Right ventricle myocardium superior (tissue), 1 donor: ENCODE measurements around the gene DDX39A. TPM values are rescaled to one million over a fixed set of nuclear protein-coding genes. Genes with fewer than 3 reads are reported as not detected.
A peak's percentile ranks its signal among the peaks of the same experiment; 100 is the strongest.
"Not testable (repeated sequence)": the region's sequence is repeated elsewhere in the genome, so short reads cannot be mapped to it uniquely, and the experiment has no call there.

ENCODE experiments used
- ATAC-seq: fragments of 200-7000 bp; cut with Tn5 transposase; one replicate; pipeline ENCODE4 v1.9.1; 2020; ENCODE audit warnings: mild to moderate bottlenecking; ENCODE audit not compliant: poor library complexity
- DNase-seq: peaks from one replicate; pipeline ENCODE4 v3.0.0-alpha.2; 2020
- intact Hi-C: fragments of 100-400 bp; cut with DNase I; formaldehyde crosslinking; loops from one replicate; pipeline ENCODE4 v1.11.2; 2022
- total RNA-seq: library from RNA; stranded (reverse); fragmentation: NEBNext Ultra II Directional; extraction: Animal tissue kit (Norgen Biotek cat#: 25700); gene quantifications from one replicate; pipeline ENCODE4 v1.2.1, GENCODE V29; 2021
- donor health status: DM: no; HTN: yes; CAD: no; lungs with severe emphysema.

DDX39A gene
- total RNA-seq, 1 donor from 2014 or later, result 29.1 TPM

GRCh38 chr19:14396730-14397129 is 22.4 kb downstream of the DDX39A start:
- DNase-seq, ATAC-seq, intact Hi-C loops: not testable (repeated sequence)

- DNase-seq, result no peak
- intact Hi-C loops, result no loop called here
These were observed 23.3 kb downstream of the DDX39A start for GRCh38 chr19:14395710-14396336.

GRCh38 chr19:14395262-14395661 is 23.9 kb downstream of the DDX39A start:
- no peak for DNase-seq
- intact Hi-C loops, result no loop called here
- no peak for ATAC-seq

More at GRCh38 chr19:14395710-14396336, 23.3 kb downstream of the DDX39A start:
- no peak for ATAC-seq

GRCh38 chr19:14394167-14394566 is 25.0 kb downstream of the DDX39A start:
- ATAC-seq (no peak), DNase-seq (no peak)
- intact Hi-C loops, result no loop called here

- DNase-seq, result no peak
- intact Hi-C loops, result no loop called here
- no peak for ATAC-seq
These were observed 25.8 kb downstream of the DDX39A start for GRCh38 chr19:14393329-14393728.

GRCh38 chr19:14391156-14391821 is 27.9 kb downstream of the DDX39A start:
- ATAC-seq (no peak), DNase-seq (no peak)
- intact Hi-C loops, result no loop called here

GRCh38 chr19:14390548-14390947 is 28.6 kb downstream of the DDX39A start:
- ATAC-seq (no peak), DNase-seq (no peak)
- intact Hi-C loops, result no loop called here

GRCh38 chr19:14385492-14385891 is 33.6 kb downstream of the DDX39A start:
- DNase-seq (no peak), ATAC-seq (no peak)
- intact Hi-C loops, result no loop called here

- ATAC-seq (no peak), DNase-seq (no peak)
- intact Hi-C loops, result no loop called here
These were observed 35.2 kb downstream of the DDX39A start for GRCh38 chr19:14383661-14384555.

- ATAC-seq (peak; percentile 37), DNase-seq (peak; percentile 59)
- intact Hi-C loops, result no loop called here
These were observed 37.3 kb downstream of the DDX39A start for GRCh38 chr19:14381689-14382474.

GRCh38 chr19:14379294-14380065 is 39.7 kb downstream of the DDX39A start:
- DNase-seq (no peak), ATAC-seq (no peak)
- intact Hi-C loops, result no loop called here

- intact Hi-C loops, result no loop called here
- DNase-seq, result no peak
These were observed 40.3 kb downstream of the DDX39A start for GRCh38 chr19:14378890-14379289.

GRCh38 chr19:14377883-14378328 is 41.2 kb downstream of the DDX39A start:
- intact Hi-C loops, result no loop called here
- ATAC-seq, result no peak
- DNase-seq, result no peak

More at GRCh38 chr19:14378890-14379289, 40.3 kb downstream of the DDX39A start:
- no peak for ATAC-seq

- ATAC-seq, result peak; percentile 90
- intact Hi-C loops, result no loop called here
- DNase-seq, result peak; percentile 57
These were observed 43.4 kb downstream of the DDX39A start for GRCh38 chr19:14375582-14376291.

GRCh38 chr19:14375055-14375581 is 44.0 kb downstream of the DDX39A start:
- DNase-seq (peak; percentile 71), ATAC-seq (peak; percentile 56)
- intact Hi-C loops, result no loop called here

GRCh38 chr19:14374313-14374712 is 44.8 kb downstream of the DDX39A start:
- not testable (repeated sequence) for ATAC-seq, DNase-seq

More at GRCh38 chr19:14374313-14374712, 44.8 kb downstream of the DDX39A start:
- intact Hi-C loops, result not testable (repeated sequence)
